ENCODE data around the gene TBC1D8.

TBC1D8 gene

GRCh38 chr2:101135412-101136296, 15.5 kb downstream of the TBC1D8 start:
- DNase-seq, result no peak

GRCh38 chr2:101133492-101134100, 17.6 kb downstream of the TBC1D8 start:
- DNase-seq, result no peak

GRCh38 chr2:101132202-101132601, 19.0 kb downstream of the TBC1D8 start:
- DNase-seq, result no peak

- DNase-seq, result no peak
Observed at GRCh38 chr2:101130081-101130480, 21.1 kb downstream of the TBC1D8 start.

- DNase-seq, result no peak
Observed at GRCh38 chr2:101127319-101128056, 23.7 kb downstream of the TBC1D8 start.

- no peak for DNase-seq
Observed at GRCh38 chr2:101125808-101126207, 25.4 kb downstream of the TBC1D8 start.

GRCh38 chr2:101125374-101125773, 25.8 kb downstream of the TBC1D8 start:
- DNase-seq, result no peak

GRCh38 chr2:101124643-101125366, 26.4 kb downstream of the TBC1D8 start:
- DNase-seq, result no peak

GRCh38 chr2:101123795-101124471, 27.2 kb downstream of the TBC1D8 start:
- no peak for DNase-seq

- no peak for DNase-seq
Observed at GRCh38 chr2:101121174-101121573, 30.0 kb downstream of the TBC1D8 start.

- no peak for DNase-seq
Observed at GRCh38 chr2:101120124-101120996, 30.8 kb downstream of the TBC1D8 start.

- DNase-seq, result no peak
Observed at GRCh38 chr2:101119431-101119830, 31.8 kb downstream of the TBC1D8 start.

- DNase-seq, result no peak
Observed at GRCh38 chr2:101116841-101117552, 34.2 kb downstream of the TBC1D8 start.

- DNase-seq, result no peak
Observed at GRCh38 chr2:101116348-101116747, 34.8 kb downstream of the TBC1D8 start.

- DNase-seq, result no peak
Observed at GRCh38 chr2:101115664-101116063, 35.5 kb downstream of the TBC1D8 start.

- no peak for DNase-seq
Observed at GRCh38 chr2:101114815-101115214, 36.4 kb downstream of the TBC1D8 start.

GRCh38 chr2:101114268-101114783, 36.9 kb downstream of the TBC1D8 start:
- no peak for DNase-seq

GRCh38 chr2:101113441-101114267, 37.5 kb downstream of the TBC1D8 start:
- DNase-seq, result peak; percentile 75

- DNase-seq, result no peak
Observed at GRCh38 chr2:101112772-101113157, 38.4 kb downstream of the TBC1D8 start.
